ENCODE results near the gene RBM20. TPM values are rescaled to one million over a fixed set of nuclear protein-coding genes. Genes with fewer than 3 reads are reported as not detected.

RBM20 gene
- total and polyA plus RNA-seq, 2 of the 4 experiments (the other 2 are of a cell fraction), result under 0.01 to 0.15 TPM

DNA sequence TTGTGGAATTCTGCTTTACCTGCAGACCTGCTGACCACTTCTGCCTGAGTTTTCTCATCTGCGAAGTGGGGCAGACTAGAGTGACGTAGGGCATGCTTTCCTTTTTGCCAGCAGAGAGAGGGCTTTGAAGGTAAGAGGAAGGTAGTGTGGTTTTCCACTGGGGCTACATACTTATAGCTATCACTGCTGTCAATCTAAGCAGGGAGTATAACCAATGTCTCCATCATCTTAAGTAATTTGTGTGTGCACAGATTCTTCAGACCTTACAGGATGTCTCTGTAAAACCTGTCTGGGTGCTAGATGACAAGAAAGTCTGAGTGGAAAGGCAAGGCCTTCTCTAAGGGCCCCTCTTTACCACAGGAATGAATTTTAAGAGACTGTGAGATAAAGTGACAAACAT, 106.8 kb downstream of the RBM20 start:
- dilution Hi-C loops (cut with HindIII; ENCODE audit: low sequenced_read_pairs, unreplicated experiment) (no loop called here), in situ Hi-C loops (cut with MboI; ENCODE audit: low sequenced_read_pairs) (no loop called here), intact Hi-C loops (cut with micrococcal nuclease) (no loop called here)
- Histone ChIP-seq H3K27me3 (ENCODE audit: control insufficient read depth, insufficient read depth, low read length) (peaks cover 5% of the 10 kb centered on the region; the same call in 1 of the 2 replicates), H3K79me1 (ENCODE audit: low read depth in 1 of 2, low read length in 2 of 2) (no peaks in the 10 kb centered on the region), H3K4ac (ENCODE audit: low read depth, low read length) (no peak overlapping the region), H3K4me1 (ENCODE audit: control insufficient read depth, insufficient read depth, low read length) (no peaks in the 10 kb centered on the region), H2AFZ (replicated peaks; ENCODE audit: low read length, poor library complexity) (no peak overlapping the region), H3K4me2 (ENCODE audit: low read depth, low read length) (no peak overlapping the region), H4K5ac (ENCODE audit: low read depth, low read length) (no peak overlapping the region), H3K9ac (ENCODE audit: low read depth, low read length) (no peak overlapping the region), H3K27ac (ENCODE audit: insufficient read depth, low read length) (no peak overlapping the region), H2BK20ac (ENCODE audit: low read depth, low read length) (no peak overlapping the region), H3K14ac (replicated peaks; ENCODE audit: low read depth, low read length) (no peak overlapping the region), H3K4me3 (ENCODE audit: insufficient read depth, low read depth, low read length) (no peak overlapping the region), H2BK120ac (ENCODE audit: low read depth, low read length) (no peak overlapping the region), H3K18ac (ENCODE audit: low read depth, low read length) (no peak overlapping the region), H3K36me3 (ENCODE audit: control insufficient read depth, insufficient read depth, low read length) (no peaks in the 10 kb centered on the region), H3K56ac (ENCODE audit: extremely low read depth, insufficient read depth, low read length) (no peak overlapping the region), H2AK9ac (replicated peaks; ENCODE audit: low read depth, low read length, poor library complexity) (no peak overlapping the region), H4K8ac (ENCODE audit: low read depth in 2 of 2, low read length in 2 of 2) (no peak overlapping the region), H2AK5ac (ENCODE audit: low read depth, low read length) (no peak overlapping the region), H4K91ac (ENCODE audit: insufficient read depth, low read depth, low read length) (no peak overlapping the region), H2BK5ac (ENCODE audit: low read depth, low read length, poor library complexity, severe bottlenecking) (no peak overlapping the region), H2BK15ac (ENCODE audit: low read depth, low read length) (no peak overlapping the region), H4K20me1 (ENCODE audit: insufficient read depth, low read length) (no peaks in the 10 kb centered on the region; the same call in 1 of the 2 replicates), H3K23ac (ENCODE audit: low read depth, low read length) (no peak overlapping the region), H3K9me3 (ENCODE audit: control insufficient read depth, insufficient read depth, low read length) (peaks cover 5% of the 10 kb centered on the region; the same call in 1 of the 2 replicates), H3K9me1 (ENCODE audit: insufficient read depth, low read length) (no peaks in the 10 kb centered on the region)
- DNase-seq (no peak), ATAC-seq (ENCODE audit: low read depth) (no peak)
- WGBS, 2 experiments (ENCODE audit: extremely low coverage in 2 of 2, insufficient read length in 1 of 2), result no CpG with 5 or more reads among the region's 2 CpGs
- ChIA-PET POLR2A (ENCODE audit: unreplicated experiment) (no interaction called here), CTCF (interaction anchor here (0.9 kb wide), 1 partner anchor 52 kb away, joined by 3 read pairs; no protein-coding TSS in a partner anchor)
- BruUV-seq (replicated peaks), result no TSS peak
- no peak for TF ChIP-seq CEBPB (IDR thresholded peaks at IDR 0.05; ENCODE audit: low read depth, low read length)
- TF ChIP-seq MXI1 (IDR thresholded peaks at IDR 0.05; ENCODE audit: borderline replicate concordance, low read depth, low read length), result no peak
- TF ChIP-seq, protein P1, sequence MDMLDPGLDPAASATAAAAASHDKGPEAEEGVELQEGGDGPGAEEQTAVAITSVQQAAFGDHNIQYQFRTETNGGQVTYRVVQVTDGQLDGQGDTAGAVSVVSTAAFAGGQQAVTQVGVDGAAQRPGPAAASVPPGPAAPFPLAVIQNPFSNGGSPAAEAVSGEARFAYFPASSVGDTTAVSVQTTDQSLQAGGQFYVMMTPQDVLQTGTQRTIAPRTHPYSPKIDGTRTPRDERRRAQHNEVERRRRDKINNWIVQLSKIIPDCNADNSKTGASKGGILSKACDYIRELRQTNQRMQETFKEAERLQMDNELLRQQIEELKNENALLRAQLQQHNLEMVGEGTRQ (IDR thresholded peaks at IDR 0.05; ENCODE audit: low read depth, low read length), result no peak
- TF ChIP-seq, protein P2, sequence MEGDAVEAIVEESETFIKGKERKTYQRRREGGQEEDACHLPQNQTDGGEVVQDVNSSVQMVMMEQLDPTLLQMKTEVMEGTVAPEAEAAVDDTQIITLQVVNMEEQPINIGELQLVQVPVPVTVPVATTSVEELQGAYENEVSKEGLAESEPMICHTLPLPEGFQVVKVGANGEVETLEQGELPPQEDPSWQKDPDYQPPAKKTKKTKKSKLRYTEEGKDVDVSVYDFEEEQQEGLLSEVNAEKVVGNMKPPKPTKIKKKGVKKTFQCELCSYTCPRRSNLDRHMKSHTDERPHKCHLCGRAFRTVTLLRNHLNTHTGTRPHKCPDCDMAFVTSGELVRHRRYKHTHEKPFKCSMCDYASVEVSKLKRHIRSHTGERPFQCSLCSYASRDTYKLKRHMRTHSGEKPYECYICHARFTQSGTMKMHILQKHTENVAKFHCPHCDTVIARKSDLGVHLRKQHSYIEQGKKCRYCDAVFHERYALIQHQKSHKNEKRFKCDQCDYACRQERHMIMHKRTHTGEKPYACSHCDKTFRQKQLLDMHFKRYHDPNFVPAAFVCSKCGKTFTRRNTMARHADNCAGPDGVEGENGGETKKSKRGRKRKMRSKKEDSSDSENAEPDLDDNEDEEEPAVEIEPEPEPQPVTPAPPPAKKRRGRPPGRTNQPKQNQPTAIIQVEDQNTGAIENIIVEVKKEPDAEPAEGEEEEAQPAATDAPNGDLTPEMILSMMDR (conservative IDR thresholded peaks at IDR 0.05; ENCODE audit: low read depth, low read length), result no peak
- TF ChIP-seq, protein P3, sequence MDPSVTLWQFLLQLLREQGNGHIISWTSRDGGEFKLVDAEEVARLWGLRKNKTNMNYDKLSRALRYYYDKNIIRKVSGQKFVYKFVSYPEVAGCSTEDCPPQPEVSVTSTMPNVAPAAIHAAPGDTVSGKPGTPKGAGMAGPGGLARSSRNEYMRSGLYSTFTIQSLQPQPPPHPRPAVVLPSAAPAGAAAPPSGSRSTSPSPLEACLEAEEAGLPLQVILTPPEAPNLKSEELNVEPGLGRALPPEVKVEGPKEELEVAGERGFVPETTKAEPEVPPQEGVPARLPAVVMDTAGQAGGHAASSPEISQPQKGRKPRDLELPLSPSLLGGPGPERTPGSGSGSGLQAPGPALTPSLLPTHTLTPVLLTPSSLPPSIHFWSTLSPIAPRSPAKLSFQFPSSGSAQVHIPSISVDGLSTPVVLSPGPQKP (IDR thresholded peaks at IDR 0.05; ENCODE audit: borderline replicate concordance, low read depth, low read length), result no peak
- no peak for TF ChIP-seq RFX5 (IDR thresholded peaks at IDR 0.05; ENCODE audit: low read depth, low read length)
- TF ChIP-seq NFE2L2 (IDR thresholded peaks at IDR 0.05; ENCODE audit: low read depth, low read length), result no peak
- TF ChIP-seq FOS (IDR thresholded peaks at IDR 0.05; ENCODE audit: low read depth, low read length), result no peak
- TF ChIP-seq BHLHE40 (IDR thresholded peaks at IDR 0.05; ENCODE audit: low read depth, low read length), result no peak
- no peak for TF ChIP-seq MAZ (IDR thresholded peaks at IDR 0.05; ENCODE audit: borderline replicate concordance, low read depth, low read length)
- no peak for TF ChIP-seq POLR2A (IDR thresholded peaks at IDR 0.05; ENCODE audit: low read depth, low read length)
- no peak for TF ChIP-seq CHD1 (IDR thresholded peaks at IDR 0.05; ENCODE audit: low read depth, low read length)
